GM23338 (cell line): Measurements from ENCODE around the gene KDM4F.

Source experiments
- CREB1 ChIP-seq: fragments of 250-450 bp; sonication (Bioruptor Pico); IDR thresholded peaks from 2 replicates; pipeline ENCODE4 v1.5.0; 2020; ENCODE audit warnings: low read depth, mild to moderate bottlenecking, moderate library complexity
- CTCF ChIP-seq, 2 experiments: fragments of 200-600 bp in 1 of 2; sonication (generic) in 1 of 2; conservative IDR thresholded peaks; 2 replicates each; pipeline versions ENCODE4 v1.5.1 to v1.6.1; 2016 to 2017; ENCODE audit warnings: antibody characterized with exemption in 2 of 2, low read depth in 2 of 2, mild to moderate bottlenecking in 2 of 2, moderate library complexity in 1 of 2
- ETS1 ChIP-seq: IDR thresholded peaks from 2 replicates; pipeline ENCODE4 v1.6.1; 2016; ENCODE audit warnings: antibody characterized with exemption
- EZH2 ChIP-seq: fragments of 200-600 bp; sonication (generic); IDR thresholded peaks from one replicate; pipeline ENCODE4 v1.8.0; 2017; ENCODE audit warnings: antibody characterized with exemption, mild to moderate bottlenecking, low read depth; ENCODE audit not compliant: unreplicated experiment
- EZH2phosphoT487 ChIP-seq: fragments of 200-600 bp; sonication (generic); IDR thresholded peaks from one replicate; pipeline ENCODE4 v1.8.1; 2018; ENCODE audit warnings: antibody characterized with exemption; ENCODE audit not compliant: unreplicated experiment
- JUNB ChIP-seq: IDR thresholded peaks from one replicate; pipeline ENCODE4 v1.6.1; 2016; ENCODE audit warnings: antibody characterized with exemption; ENCODE audit not compliant: unreplicated experiment
- NANOG ChIP-seq: IDR thresholded peaks from 2 replicates; pipeline ENCODE4 v1.6.1; 2016; ENCODE audit warnings: antibody characterized with exemption, borderline replicate concordance
- POLR2AphosphoS5 ChIP-seq: IDR thresholded peaks from 2 replicates; pipeline ENCODE4 v1.6.1; 2016; ENCODE audit warnings: antibody characterized with exemption, low read depth
- STAT1 ChIP-seq: IDR thresholded peaks from one replicate; pipeline ENCODE4 v1.6.1; 2016; ENCODE audit warnings: antibody characterized with exemption; ENCODE audit not compliant: unreplicated experiment
- ZNF331 ChIP-seq: fragments of 250-450 bp; sonication (Bioruptor Pico); IDR thresholded peaks from 2 replicates; pipeline ENCODE4 v1.5.0; 2020; ENCODE audit warnings: low read depth, mild to moderate bottlenecking, moderate library complexity
- TF ChIP-seq, protein P1 (sequence below): IDR thresholded peaks from one replicate; pipeline ENCODE4 v1.6.1; 2018; ENCODE audit warnings: antibody characterized with exemption; ENCODE audit not compliant: unreplicated experiment

GRCh38 chr11:95066716-95067038 lies 17.5 kb downstream of the KDM4F start, which contains the start of gene SRSF8:
- no peak for TF ChIP-seq EZH2
- no peak for TF ChIP-seq CTCF (conservative IDR thresholded peaks at IDR 0.05; ENCODE audit: low read depth in 2 of 2)
- TF ChIP-seq EZH2phosphoT487, result no peak
- TF ChIP-seq POLR2AphosphoS5, result no peak
- TF ChIP-seq, protein P1, sequence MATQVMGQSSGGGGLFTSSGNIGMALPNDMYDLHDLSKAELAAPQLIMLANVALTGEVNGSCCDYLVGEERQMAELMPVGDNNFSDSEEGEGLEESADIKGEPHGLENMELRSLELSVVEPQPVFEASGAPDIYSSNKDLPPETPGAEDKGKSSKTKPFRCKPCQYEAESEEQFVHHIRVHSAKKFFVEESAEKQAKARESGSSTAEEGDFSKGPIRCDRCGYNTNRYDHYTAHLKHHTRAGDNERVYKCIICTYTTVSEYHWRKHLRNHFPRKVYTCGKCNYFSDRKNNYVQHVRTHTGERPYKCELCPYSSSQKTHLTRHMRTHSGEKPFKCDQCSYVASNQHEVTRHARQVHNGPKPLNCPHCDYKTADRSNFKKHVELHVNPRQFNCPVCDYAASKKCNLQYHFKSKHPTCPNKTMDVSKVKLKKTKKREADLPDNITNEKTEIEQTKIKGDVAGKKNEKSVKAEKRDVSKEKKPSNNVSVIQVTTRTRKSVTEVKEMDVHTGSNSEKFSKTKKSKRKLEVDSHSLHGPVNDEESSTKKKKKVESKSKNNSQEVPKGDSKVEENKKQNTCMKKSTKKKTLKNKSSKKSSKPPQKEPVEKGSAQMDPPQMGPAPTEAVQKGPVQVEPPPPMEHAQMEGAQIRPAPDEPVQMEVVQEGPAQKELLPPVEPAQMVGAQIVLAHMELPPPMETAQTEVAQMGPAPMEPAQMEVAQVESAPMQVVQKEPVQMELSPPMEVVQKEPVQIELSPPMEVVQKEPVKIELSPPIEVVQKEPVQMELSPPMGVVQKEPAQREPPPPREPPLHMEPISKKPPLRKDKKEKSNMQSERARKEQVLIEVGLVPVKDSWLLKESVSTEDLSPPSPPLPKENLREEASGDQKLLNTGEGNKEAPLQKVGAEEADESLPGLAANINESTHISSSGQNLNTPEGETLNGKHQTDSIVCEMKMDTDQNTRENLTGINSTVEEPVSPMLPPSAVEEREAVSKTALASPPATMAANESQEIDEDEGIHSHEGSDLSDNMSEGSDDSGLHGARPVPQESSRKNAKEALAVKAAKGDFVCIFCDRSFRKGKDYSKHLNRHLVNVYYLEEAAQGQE, result no peak
- no peak for TF ChIP-seq ZNF331 (CRISPR knock-in tag)
- TF ChIP-seq ETS1, result no peak
- TF ChIP-seq JUNB, result no peak
- TF ChIP-seq STAT1, result no peak
- no peak for TF ChIP-seq NANOG
- no peak for TF ChIP-seq CREB1 (CRISPR knock-in tag)
